ENCODE measurements around the gene AMBP. TPM values are rescaled to one million over a fixed set of nuclear protein-coding genes. Genes with fewer than 3 reads are reported as not detected.

The AMBP gene
- polyA plus RNA-seq (ENCODE audit: insufficient read length in 3 of 3): 1 to 10 TPM in 1 of 3 donors, under 1 TPM in 2; 0.83 to 1.7 (median 0.95) TPM

GRCh38 chr9:114078021-114078780, at the start of gene AMBP:
Gene AMBP, minus strand, starts transcription at chr9:114078300. Its CDS starts 91 bp downstream, at chr9:114078209.
- no peak for DNase-seq (ENCODE audit: low read depth in 3 of 3, low spot score in 2 of 3)

- DNase-seq (ENCODE audit: low read depth in 3 of 3, low spot score in 2 of 3): no peak
Measured at GRCh38 chr9:114126247-114127060, 48.4 kb upstream of the AMBP start.

- DNase-seq (ENCODE audit: low read depth in 3 of 3, low spot score in 2 of 3): no peak
Measured at GRCh38 chr9:114125476-114126013, 47.4 kb upstream of the AMBP start.

- DNase-seq (ENCODE audit: low read depth in 3 of 3, low spot score in 2 of 3): no peak
Measured at GRCh38 chr9:114124666-114125475, 46.8 kb upstream of the AMBP start.

GRCh38 chr9:114124138-114124537, 46.0 kb upstream of the AMBP start:
- DNase-seq (ENCODE audit: low read depth in 3 of 3, low spot score in 2 of 3): no peak

- DNase-seq (ENCODE audit: low read depth in 3 of 3, low spot score in 2 of 3): no peak
Measured at GRCh38 chr9:114123031-114123977, 45.2 kb upstream of the AMBP start.

- DNase-seq (ENCODE audit: low read depth in 3 of 3, low spot score in 2 of 3): no peak
Measured at GRCh38 chr9:114122136-114123027, 44.3 kb upstream of the AMBP start.

GRCh38 chr9:114121227-114122135, 43.4 kb upstream of the AMBP start:
- DNase-seq (ENCODE audit: low read depth in 3 of 3, low spot score in 2 of 3): no peak

- no peak for DNase-seq (ENCODE audit: low read depth in 3 of 3, low spot score in 2 of 3)
Measured at GRCh38 chr9:114120192-114121014, 42.3 kb upstream of the AMBP start.

GRCh38 chr9:114119242-114120191, 41.4 kb upstream of the AMBP start:
- DNase-seq (ENCODE audit: low read depth in 3 of 3, low spot score in 2 of 3): no peak

- DNase-seq (ENCODE audit: low read depth in 3 of 3, low spot score in 2 of 3): no peak
Measured at GRCh38 chr9:114117996-114118830, 40.1 kb upstream of the AMBP start.

GRCh38 chr9:114117614-114117995, 39.5 kb upstream of the AMBP start:
- no peak for DNase-seq (ENCODE audit: low read depth in 3 of 3, low spot score in 2 of 3)

GRCh38 chr9:114116126-114116747, 38.1 kb upstream of the AMBP start:
- no peak for DNase-seq (ENCODE audit: low read depth in 3 of 3, low spot score in 2 of 3)

GRCh38 chr9:114115654-114116125, 37.6 kb upstream of the AMBP start:
- no peak for DNase-seq (ENCODE audit: low read depth in 3 of 3, low spot score in 2 of 3)
